ENCODE measurements around the gene LMOD3. TPM values are rescaled to one million over a fixed set of nuclear protein-coding genes. Genes with fewer than 3 reads are reported as not detected.

Gene LMOD3
- total RNA-seq, 1 donor from 2014 or later, result 154 TPM

DNA sequence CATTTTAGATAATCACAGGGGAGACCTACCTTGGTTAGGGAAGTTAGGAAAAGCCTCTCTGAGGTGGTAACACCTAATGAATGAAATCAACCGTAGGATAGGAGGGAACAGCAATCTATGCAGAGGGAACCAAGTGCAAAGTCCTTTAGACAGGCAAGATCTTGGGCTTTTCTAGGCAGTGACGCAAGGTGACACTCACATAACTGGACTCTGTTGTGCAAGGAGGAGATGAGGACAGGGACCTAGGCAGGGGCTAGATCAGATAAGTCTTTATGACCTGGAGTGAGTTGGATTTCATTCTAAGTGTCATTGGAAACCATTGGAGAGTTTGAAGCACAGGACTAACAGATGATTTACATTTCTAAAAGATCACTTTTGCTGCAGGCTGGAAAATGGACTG, 4.6 kb upstream of the LMOD3 start:
- DNase-seq, result no peak

GRCh38 chr3:69126216-69126615, 3.8 kb upstream of the LMOD3 start:
- Histone ChIP-seq H3K4me3 (no peak overlapping the region), H3K4me1 (peaks cover 8% of the 10 kb centered on the region), H3K36me3 (no peaks in the 10 kb centered on the region), H3K27me3 (ENCODE audit: low read depth) (no peaks in the 10 kb centered on the region), H3K9me3 (replicated peaks) (no peaks in the 10 kb centered on the region), H3K27ac (replicated peaks) (no peak overlapping the region)
- intact Hi-C loops (cut with micrococcal nuclease), result no loop called here
- no peak for DNase-seq
- no peak for TF ChIP-seq CTCF (IDR thresholded peaks at IDR 0.05; ENCODE audit: borderline replicate concordance)

More for the DNA sequence above, 4.6 kb upstream of the LMOD3 start:
- no peak for TF ChIP-seq CTCF (IDR thresholded peaks at IDR 0.05; ENCODE audit: borderline replicate concordance)
- no peak overlapping the region for H3K4me3 ChIP-seq
- intact Hi-C loops (cut with micrococcal nuclease), result no loop called here
- no peaks in the 10 kb centered on the region for H3K27me3 ChIP-seq (ENCODE audit: low read depth)
- no peak overlapping the region for H3K27ac ChIP-seq (replicated peaks)
- no peaks in the 10 kb centered on the region for H3K36me3 ChIP-seq
- H3K4me1 ChIP-seq, result peaks cover 8% of the 10 kb centered on the region
- no peaks in the 10 kb centered on the region for H3K9me3 ChIP-seq (replicated peaks)

DNA sequence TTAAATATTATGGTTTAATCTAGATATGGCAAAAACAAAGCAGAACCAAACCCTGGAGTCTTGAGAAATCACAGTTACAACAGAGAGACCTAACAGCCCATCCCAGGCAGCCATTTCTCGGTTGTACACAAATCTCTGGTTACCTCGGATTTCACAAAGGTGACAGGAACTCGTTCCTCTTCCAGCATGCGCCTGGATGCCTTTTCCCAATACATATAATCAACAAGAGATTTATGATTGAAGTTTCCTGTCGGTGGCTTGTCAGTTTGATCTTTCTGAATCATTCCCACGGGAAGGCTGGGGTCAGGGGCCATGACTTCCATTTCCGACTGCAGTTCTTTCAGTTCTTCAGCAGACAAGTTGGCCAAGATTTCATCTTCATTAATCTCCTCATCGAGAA, 445 bp downstream of the LMOD3 start:
- Histone ChIP-seq H3K4me1 (peaks cover 25% of the 10 kb centered on the region), H3K9me3 (replicated peaks) (no peaks in the 10 kb centered on the region), H3K27ac (replicated peaks) (peak overlapping the region; percentile 82), H3K36me3 (peaks cover 12% of the 10 kb centered on the region), H3K4me3 (peak overlapping the region; percentile 65), H3K27me3 (ENCODE audit: low read depth) (no peaks in the 10 kb centered on the region)
- DNase-seq, result no peak
- intact Hi-C loops (cut with micrococcal nuclease), result no loop called here
- TF ChIP-seq CTCF (IDR thresholded peaks at IDR 0.05; ENCODE audit: borderline replicate concordance), result no peak

DNA sequence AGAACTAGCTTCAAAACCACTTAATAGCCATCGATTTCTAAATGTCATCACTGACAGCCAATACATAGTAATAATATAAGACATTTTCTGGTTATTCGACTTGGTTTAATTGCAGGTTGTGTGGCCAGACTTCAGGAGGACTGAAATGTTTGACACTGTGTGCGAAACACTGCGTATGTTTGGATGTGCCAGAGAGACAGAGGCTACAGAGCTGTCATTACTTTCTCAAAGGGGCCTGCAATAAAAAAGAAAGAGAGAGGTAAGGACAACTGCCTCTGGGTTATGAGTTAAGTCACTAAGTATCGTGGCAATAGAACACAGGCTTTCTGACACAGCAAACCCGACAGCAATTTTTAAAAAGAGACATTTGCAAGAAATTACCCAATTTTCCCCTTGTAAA, 882 bp downstream of the LMOD3 start:
- TF ChIP-seq CTCF (IDR thresholded peaks at IDR 0.05; ENCODE audit: borderline replicate concordance), result no peak
- peak overlapping the region; percentile 65 for H3K4me3 ChIP-seq
- peaks cover 12% of the 10 kb centered on the region for H3K36me3 ChIP-seq
- peaks cover 25% of the 10 kb centered on the region for H3K4me1 ChIP-seq
- peak overlapping the region; percentile 82 for H3K27ac ChIP-seq (replicated peaks)
- DNase-seq, result no peak
- intact Hi-C loops (cut with micrococcal nuclease), result no loop called here
- H3K27me3 ChIP-seq (ENCODE audit: low read depth), result no peaks in the 10 kb centered on the region
- no peaks in the 10 kb centered on the region for H3K9me3 ChIP-seq (replicated peaks)

GRCh38 chr3:69120879-69121464, 1.4 kb downstream of the LMOD3 start:
- intact Hi-C loops (cut with micrococcal nuclease), result no loop called here
- no peak for DNase-seq
- H3K27me3 ChIP-seq (ENCODE audit: low read depth), result no peaks in the 10 kb centered on the region
- TF ChIP-seq CTCF (IDR thresholded peaks at IDR 0.05; ENCODE audit: borderline replicate concordance), result peak; percentile 95
- peaks cover 25% of the 10 kb centered on the region for H3K4me1 ChIP-seq
- peak overlapping the region; percentile 82 for H3K27ac ChIP-seq (replicated peaks)
- H3K9me3 ChIP-seq (replicated peaks), result no peaks in the 10 kb centered on the region
- H3K4me3 ChIP-seq, result peak overlapping the region; percentile 65
- peaks cover 12% of the 10 kb centered on the region for H3K36me3 ChIP-seq

Data from left ventricle myocardium inferior (tissue), 1 donor.